HG03457 (cell line): ENCODE measurements around the gene TMED4.
A peak's percentile ranks its signal among the peaks of the same experiment; 100 is the strongest.
"Not testable (repeated sequence)": the region's sequence is repeated elsewhere in the genome, so short reads cannot be mapped to it uniquely, and the experiment has no call there.

Experiments used
- ATAC-seq: cut with Tn5 transposase; IDR thresholded peaks from one replicate; pipeline ENCODE4 v1.9.1; 2021; ENCODE audit warnings: moderate number of reproducible peaks; ENCODE audit not compliant: unreplicated experiment

The TMED4 gene

DNA sequence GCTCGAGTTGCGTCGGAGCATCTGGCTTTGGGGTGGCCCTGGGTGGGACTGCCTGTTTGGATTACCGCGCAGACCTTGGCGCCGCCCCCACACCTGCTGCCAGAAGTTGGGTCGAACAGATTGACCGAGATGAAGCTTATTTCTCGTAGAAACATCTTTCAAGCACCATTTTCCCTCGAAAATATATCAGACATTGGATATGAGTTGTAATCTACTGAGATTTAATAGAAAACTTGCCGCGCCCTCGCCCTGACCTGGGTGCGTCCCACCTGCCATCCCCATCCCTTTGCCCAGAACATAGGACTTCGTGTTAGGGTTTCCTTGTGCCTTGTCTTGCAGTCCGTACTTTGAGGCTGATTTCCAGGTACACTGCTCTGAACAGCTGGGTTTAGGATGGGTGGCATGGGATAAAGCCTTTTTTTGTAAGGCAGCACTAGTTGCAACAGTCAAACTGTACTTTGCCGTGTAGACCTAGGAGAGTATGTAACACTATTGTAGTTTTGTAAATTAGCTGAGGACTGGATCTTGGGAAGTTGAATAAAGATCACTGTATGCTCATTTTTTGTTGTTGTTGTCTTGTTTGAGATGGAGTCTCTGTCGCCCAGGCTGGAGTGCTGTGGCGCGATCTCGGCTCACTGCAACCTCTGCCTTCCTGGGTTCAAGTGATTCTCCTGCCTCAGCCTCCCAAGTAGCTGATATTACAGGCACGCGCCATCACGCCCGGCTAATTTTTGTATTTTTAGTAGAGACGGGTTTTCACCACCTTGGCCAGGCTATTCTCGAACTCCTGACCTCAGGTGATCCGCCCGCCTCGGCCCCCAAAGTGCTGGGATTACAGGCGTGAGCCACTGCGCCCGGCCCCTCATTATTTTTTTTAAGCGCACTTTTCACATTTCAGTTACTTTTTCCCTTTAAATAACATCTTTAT lies 25.4 kb upstream of the TMED4 start:
- no peak for ATAC-seq

DNA sequence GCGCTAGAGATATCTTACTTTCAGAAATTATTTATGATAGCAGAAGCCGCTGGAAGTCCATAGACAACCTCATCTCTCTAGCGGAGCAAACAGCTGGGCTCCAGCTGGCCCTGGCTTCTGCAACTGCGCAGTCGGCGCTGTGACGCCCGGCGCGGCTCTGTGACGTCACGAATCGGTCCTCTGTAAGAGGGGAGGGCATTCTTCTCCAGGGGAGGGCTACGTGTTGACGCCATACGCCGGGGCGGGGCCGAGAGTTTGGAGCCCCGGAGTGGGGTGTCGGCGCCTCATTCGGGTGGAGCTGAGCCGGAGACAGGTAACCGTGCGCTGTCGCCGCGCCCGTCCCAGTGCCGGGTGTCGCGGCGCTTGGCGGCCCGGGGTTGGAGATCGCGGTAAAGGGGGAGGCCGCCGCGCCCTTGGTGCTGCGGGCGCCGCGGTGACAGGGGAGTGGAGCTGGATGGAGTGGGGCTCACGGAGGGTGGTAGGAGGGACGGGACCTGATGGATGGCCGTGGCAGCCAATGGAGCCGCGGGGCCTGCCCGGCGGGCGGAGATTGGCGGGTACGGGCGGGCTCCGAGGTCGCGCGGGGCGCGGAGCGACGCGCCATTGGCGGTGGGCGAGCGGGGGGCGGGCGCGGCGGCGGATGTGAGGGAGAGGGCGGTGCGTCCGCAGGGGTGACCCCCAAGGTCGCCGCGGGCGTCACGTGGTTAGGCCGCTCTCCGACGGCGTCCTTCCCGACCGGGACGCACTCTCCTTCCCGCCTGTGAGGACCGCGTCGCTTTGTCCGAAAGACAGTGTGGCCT lies 24.5 kb upstream of the TMED4 start, which contains the start of gene OGDH:
OGDH (plus strand) TSS at position 287 of the 800 bp plus-strand sequence. CDS start 17,717 bp downstream, outside the sequence.
- ATAC-seq = peak; percentile 86

DNA sequence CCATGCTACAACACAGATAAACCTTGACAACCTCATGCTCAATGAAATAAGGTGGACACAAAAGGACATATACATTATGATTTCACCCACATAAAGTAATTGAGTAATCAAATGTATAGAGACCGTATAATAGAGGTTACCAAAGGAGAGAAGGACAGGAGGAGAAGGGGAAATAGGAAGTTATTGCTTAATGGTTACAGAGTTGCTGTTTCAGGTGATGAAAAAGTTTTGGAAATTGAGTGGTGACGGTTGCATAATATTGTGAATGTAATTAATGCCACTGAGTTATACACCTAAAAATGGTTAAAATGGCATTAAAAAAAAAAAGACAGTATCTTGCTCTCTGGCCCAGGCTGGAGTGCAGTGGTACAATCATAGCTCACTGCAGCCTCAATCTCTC lies 22.9 kb upstream of the TMED4 start:
- no peak for ATAC-seq

DNA sequence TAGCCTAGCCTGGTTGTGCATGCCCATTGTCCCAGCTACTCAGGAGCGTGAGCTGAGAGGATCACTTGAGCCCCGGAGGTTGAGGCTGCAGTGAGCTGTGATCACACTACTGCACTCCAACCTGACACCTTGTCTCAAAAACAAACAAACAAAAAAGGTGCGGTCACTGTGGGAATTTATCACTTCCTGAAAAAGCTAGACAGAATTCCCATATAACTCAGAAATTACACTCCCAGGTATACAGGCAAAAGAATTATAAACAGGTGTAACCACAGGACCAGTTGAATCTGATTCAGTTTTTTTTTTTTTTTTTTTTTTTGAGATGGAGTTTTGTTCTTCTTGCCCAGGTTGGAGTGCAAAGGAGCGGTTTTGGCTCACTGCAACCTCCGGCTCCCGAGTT lies 21.2 kb upstream of the TMED4 start:
- ATAC-seq = no peak

DNA sequence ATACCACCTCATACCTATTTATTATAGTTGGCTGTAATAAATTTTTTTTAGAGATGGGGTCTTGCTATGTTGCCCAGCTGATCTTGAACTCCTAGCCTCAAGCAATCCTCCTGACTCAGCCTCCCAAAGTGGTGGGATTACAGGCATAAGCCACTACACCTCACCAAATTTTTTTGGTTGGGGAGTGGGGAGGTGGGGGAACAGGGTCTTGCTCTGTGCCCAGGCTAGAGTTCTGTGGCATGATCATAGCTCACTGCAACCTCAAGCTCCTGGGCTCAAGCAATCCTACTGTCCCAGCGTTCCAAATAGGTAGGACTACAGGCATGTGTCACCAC lies 20.5 kb upstream of the TMED4 start:
- no peak for ATAC-seq

DNA sequence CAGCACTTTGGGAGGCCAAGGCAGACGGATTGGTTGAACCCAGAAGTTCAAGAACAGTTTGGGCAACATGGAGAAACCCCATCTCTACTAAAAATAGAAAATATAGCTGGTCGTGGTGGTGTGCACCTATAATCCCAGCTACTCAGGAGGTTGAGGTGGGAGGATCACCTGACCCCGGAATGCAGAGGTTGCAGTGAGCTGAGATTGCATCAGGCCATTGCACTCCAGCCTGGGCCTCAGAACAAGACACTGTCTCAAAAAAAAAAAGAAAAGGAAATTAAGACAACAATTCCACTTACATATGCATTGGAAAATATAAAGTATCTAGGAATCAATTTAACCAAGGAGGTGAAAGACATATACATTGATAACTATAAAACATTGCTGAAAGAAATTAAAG lies 17.2 kb upstream of the TMED4 start:
- no peak for ATAC-seq

DNA sequence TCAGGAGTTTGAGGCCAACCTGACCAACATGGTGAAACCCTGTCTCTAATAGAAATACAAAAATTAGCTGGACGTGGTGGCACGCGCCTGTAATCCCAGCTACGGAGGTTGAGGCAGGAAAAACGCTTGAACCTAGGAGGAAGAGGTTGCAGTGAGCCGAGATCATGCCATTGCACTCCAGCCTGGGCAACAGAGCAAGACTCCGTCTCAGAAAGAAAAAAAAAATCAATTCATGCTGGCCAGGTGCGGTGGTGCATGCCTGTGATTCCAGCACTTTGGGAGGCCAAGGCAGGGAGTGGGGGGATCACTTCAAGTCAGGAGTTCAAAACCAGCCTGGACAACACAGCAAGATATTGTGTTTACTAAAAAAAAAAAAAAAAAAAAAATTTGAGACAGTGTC lies 15.2 kb upstream of the TMED4 start:
- not testable (repeated sequence) for ATAC-seq

DNA sequence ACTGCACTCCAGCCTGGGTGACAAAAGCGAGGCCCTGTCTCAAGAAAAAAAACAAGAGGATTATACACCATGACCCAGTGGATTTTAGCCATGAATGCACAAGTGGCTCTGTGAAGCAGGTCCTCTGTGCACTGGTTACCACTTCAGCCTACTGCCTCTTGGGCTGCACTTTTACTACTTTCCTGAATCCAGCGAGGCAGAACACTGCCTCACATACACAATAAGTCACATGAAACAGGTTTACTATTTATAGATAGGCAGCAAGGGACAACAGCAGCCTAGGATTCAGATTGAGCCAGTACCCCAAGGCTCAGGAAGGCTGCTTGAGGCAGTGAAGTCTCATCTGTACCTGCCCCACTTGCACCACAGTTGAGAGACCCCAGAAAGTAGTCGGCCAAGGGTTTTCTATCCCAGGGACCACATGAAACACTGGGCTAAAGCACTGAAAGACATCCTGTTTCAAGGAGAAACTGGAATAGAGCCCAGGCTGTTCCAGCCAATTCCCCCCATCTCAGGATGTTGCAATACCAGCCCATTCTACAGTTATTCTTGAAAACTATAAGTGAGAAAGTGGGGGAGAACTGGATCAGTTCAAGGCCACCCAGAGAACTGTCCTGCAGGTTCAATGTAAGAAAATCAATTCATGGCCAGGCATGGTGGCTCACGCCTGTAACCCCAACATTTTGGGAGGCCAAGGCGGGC lies 14.1 kb upstream of the TMED4 start:
- ATAC-seq = no peak

DNA sequence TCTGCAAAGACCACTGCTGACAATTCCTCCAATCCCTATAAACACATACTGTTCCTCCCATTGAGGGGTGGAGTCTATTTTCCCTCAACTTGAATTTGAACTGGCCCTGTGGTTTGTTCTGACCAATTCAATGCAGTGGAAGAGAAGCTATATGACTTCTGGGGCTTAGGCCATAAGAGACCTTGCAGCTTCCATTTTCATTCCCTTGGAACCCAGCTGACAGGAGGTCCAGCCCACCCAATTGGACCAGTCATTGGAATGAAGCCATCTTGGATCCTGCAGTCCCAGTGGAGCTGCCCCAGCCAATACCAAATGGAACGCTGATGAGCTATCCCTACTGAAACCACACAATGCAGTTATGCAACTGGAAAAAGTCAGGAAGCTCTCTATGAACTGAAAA lies 8.9 kb upstream of the TMED4 start:
- ATAC-seq = no peak

DNA sequence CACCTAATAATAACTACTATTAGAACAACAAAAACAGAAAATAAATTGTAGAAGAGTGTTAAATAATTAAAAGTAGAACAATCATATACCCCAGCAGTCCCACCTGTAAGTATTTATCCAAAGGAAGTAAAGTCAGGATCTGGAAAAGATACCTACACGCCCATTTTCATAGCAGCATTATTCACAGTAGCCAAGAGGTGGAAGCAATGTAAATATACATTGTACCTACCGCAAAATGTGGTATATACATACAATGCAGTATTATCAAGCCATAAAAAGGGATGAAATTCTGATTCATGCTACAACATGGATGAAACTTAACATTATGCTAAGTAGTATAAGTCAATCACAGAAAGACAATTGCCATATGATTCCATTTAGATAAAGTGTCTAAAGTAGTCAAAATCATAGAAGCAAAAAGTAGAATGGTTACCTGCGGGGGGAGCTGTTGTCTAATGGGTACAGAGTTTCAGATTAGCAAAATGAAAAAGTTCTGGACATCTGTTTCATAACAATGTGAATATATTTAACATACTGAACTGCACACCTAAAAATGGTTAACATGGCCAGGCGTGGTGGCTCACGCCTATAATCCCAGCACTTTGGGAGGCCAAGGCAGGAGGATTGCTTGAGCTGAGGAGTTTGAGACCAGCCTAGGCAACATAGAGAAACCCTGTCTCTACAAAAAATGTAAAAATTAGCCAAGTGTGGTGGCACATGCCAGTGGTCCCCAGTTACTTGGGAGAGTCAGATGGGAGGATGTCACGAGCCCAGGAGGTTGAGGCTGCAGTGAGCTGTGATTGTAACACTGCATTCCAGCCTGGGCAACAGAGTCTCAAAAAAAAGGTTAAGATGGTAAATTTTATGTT lies 6.0 kb upstream of the TMED4 start:
- no peak for ATAC-seq

DNA sequence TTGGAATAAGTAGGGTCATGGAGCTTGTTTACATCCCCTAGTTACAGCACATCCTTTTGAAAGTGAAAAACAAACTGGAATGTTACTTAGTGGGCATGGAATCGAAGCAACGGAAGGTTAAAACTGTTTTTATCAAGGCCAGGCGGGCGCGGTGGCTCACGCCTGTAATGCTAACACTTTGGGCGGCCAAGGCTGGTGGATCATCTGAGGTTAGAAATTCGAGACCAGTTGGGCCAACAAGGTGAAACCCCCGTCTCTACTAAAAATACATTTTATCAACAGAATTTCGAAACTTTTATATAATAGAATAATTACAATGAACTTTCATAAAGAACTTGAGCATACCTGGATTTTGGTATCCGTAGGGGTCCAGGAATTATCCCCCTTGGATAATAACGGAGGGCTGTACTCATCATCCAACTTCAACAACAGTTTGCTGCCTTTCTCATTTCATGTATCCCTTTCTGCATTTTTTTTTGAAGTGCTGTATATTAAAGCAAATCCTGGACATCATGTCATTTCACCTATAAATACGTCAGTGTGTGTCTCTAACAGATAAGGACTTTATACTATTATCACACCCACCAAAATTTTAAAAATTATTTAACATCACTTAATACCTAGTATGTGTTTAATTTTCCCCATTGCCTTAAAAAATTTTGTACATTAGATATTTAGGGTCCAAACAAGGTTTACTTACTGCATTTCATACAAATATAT lies 1.3 kb upstream of the TMED4 start:
- no peak for ATAC-seq

DNA sequence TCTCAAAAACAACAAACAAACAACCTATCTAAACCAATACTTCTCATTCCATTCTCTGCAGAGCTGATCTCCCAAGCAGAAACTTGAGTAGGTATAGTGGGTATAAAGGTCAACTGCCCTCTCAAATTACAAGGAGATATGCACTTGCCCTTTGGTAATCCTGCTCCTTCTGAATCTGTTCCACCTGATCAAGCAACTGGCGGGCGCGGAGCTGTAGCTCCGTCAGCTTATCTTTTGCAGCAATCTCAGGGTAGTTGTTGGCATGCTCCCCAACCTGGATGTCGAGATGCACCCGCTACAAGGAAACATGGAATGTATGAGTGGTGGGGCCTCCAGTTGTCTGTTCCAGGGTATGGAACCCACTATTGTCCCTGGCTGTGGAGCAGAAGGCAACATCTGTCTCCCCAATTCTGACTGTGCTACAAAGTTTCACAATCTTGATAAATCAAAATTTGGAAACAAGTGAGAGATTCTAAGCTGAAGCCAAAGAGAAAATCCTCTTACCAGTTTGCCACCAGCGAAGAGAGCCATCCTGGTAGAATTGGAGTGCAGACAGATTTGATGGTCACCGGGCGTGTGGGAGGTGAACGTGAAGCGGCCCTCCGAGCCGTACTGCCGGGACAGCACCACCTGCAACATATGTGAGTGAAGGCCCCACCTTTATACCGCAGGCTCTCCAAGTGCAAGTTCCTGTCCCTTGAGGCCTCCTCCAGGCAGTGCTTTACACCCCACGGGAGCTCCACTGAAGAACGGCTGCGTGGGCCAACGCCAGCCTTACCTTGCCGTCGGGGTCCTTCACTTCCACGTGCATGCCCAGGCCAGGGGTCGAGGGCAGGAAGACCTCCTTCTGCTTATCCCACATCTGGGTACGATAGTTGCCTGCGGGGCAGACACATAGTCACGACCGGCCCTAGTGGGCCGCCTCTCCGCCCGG lies 819 bp downstream of the TMED4 start:
- ATAC-seq = peak; percentile 25

DNA sequence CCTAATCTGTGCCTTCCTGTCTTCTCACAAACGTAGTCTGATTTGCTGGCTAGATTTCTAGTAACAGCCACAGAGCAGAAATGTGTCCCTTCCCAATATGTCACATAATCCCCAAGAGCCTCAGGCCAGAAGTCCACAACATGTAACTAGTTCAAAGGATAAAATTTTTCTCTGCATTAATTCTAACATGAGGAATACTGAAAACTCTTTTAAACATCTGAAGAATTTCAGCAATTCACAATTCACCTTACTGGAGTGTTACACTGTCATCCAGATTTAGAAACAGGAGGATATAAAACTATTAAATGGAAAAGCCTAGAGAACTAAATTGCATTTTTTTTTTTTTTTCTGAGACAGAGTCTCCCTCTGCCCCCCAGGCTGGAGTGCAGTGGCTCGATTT lies 5.8 kb downstream of the TMED4 start:
- no peak for ATAC-seq

DNA sequence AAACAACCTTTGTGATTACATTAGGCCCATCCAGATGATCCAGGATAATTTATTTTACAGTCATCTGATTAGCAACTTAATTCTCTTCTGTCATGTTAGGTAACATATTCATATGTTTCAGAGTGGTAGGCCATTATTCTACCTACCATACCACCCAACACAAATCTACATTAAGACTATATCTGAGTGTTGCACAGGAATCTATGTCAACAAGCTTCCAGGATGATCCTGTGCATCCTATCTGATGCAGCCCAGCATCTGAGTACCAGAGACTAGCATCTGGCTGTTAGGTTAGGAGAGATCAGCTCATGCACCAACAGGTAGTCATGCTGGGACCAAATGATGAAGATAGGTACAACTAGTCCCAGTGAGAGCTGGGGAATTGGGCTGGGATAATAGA lies 7.0 kb downstream of the TMED4 start:
- ATAC-seq = no peak

DNA sequence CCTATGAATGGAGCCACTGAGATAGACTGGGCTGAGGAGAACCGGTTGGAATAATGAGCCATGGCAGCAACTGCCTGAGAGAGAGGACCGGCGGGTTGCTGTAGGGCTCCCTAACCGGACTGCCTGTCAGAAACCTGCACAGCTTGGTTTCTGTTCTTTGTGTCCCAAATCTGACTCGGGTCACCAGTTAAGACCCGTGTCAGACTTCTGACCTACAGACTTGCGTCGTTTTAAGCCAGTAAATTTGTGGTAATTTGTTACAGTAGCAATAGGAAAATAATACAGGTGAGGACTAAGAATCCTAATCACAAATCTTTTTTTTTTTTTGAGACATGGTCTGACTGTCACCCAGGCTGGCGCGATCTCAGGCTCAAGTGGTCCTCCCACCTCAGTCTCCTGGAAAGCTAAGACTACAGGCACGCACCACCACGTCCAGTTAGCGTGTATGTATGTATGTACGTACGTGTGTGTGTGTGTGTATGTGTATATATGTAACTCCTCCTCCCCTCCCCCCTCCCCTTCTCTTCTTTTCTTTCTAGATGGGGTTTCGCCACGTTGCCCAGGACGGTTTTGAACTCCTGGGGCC lies 7.7 kb downstream of the TMED4 start:
- no peak for ATAC-seq

DNA sequence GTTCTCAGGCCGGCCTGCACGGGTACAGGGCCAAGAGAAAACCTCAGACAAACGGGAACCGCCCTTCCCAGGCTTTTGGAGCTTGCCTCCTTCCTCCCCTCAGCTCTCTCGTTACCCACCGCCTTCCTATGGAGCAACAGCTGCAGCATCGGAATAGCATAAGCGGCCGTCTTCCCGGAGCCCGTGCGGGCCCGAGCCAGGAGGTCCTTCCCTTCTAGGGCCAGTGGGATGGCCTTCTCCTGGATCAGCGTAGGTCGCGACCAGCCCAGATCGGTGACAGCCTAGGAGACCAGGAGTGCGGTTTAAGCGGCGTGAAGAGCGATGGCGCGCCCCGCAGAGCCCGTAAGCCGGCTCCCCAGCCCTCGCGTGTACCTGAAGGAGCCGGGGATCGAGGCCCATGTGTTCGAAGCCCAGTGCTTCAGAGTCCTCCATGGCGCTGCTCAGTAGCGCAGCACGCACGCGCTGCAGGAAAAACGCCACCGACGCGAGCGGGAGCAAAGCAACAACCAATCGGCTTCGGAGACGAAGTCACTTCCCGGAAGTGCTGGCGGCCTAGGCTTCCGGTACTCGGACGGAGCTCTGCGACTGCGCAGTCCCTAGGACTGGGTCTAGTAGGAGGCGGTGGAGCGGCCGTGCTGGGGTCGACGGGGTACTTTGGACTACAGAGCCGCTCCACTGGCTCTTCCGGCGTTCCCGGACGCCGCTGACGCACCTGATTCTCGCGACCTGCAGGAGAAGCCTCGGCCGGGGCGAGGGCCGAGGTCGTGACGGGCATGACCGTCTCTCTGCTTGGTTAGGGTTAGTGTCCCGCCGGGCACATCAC lies 8.4 kb downstream of the TMED4 start, which contains the start of gene DDX56:
DDX56 (minus strand) TSS at position 445 of the 823 bp plus-strand sequence; CDS start at position 432, 13 bp downstream.
- peak; percentile 85 for ATAC-seq

DNA sequence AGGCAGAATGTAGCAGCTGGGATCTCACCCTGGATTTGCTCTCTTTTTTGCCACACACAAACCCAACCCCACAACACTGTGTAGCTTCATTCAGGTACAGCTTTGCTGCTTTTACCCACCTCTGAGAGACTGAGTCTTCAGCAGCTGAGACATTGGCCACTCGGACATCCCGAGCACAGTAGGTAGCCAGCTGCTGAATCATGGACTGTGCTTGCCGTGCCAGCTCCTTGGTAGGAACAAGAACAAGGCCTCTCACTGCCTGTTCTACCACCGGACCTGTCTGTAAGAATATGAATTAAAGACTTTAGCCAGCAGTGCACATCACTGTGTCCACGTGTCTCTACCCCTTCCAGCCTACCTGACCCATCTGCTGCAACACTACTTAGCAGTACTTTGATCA lies 9.3 kb downstream of the TMED4 start:
- no peak for ATAC-seq
